ENCODE results near the gene PFKM.

Gene PFKM

DNA sequence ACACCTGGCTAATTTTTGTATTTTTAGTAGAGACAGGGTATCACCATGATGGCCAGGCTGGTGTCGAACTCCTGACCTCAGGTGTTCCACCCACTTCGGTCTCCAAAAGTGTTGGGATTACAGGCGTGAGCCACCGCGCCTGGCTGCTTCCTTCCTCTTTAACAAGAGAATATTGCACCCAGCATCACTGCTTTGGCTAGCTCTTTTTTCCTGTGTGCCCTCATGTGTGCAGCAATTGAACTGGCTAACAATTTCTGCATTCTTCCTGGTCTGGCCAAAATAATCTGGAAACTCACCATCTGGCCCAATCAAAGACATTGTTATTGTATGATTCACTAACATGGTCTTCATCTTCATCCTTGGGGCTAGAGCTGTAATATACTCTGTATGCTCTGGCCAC lies 40.9 kb downstream of the PFKM start:
- no peak for DNase-seq

DNA sequence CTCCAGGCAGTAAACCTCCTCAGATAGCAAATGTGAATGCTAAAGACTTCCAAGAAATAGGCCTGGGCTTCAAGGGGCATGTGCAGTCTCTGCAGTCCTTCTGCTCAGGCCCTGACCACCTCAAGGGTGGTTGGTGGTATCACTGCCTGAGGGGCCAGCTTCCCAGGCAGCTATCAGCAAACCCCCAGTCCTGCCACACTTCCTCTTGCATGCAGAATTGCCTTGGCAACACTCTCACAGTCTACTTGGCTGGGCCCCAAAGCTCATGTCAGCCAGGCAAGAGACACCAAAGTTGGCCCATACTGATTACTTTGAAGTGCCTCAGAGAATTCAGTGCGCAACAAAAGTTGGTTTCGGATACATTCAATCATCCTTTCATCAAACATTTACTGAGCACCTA lies 41.6 kb downstream of the PFKM start:
- DNase-seq: no peak

DNA sequence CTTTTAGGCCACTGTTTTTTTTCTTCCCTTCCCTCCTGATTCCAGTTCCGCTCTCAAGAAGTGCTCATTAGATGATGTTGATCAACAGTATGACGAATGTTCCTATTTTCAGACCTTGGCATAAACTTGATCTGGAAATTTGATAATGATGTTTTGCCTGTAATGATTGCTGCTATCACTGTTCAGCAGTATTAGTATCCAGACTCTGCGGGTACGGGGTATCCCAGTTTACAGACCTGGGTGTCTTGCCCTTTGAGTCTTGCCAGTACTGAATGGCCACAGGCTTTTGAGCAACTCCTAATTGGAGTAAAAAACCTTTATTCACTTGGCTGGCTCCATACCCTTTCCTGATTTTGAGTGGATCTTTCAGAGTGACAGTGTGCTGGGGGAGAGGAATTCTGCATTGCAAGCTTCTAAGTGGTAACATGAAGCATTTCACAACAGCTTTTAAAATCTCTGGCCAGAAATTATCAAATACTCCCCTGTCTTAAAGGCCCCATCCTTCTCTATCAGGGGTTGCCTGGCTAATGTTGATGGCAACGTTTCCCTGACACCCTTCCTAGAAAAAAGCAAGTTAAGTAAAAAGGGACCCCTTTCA lies 44.1 kb downstream of the PFKM start:
- DNase-seq: no peak

DNA sequence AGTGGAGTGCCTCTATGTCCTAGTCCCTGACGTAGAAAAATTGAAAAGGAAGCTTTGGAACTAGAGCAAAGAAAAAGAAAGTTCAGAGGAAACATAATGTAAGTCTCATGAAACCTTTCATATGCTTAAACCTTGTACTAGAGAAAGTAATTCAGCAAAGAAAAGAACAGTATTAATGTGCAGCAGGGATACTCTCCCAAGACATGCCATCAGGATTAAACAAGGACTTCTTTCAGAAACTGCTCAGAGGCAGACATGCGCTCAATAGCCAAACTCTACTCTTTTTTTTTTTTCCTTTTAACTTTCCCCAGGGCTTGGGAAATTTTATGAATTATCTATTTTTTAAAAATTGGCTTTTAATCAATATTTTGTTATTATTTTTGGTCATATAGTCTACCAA lies 45.3 kb downstream of the PFKM start:
- DNase-seq: no peak

DNA sequence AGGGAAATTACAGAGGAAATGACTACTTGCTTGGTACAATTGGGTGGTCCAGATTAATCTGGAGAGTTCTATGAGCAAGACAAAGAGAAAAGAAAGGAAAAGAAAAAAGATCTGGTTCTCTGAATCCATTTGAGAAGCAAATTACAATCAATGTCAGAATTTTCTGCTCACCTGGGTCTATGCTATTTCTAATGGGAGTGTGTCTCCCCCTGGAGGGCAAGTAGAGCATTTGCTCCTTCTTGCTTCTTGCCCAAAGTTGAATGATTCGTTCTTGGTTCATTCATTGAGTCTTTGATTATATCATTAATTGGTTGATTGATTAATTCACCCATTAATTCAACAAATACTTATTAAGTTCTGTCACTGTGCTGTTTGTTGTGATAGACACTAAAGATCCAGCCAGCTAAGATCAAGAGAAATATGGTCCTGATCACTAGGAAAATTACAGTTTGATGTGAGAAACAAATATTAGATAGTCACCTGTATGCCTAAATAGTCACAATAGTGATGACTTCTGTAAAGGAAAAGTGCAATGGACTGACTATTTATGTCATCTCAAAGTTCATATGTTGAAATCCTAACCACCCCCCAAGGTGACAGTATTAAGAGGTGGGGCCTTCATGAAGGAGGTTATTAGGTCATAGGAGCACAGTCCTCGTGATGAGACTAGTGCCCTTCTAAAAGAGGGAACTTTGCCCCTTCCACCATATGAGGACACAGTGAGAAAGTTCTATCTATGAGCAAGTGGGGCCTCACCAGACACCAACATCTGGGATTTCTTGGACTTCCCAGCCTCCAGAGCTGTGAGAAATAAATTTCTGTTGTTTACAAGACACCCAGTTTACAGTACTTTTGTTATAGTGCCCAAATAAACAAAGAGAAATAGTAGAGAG lies 46.2 kb downstream of the PFKM start:
- DNase-seq: peak; percentile 44

DNA sequence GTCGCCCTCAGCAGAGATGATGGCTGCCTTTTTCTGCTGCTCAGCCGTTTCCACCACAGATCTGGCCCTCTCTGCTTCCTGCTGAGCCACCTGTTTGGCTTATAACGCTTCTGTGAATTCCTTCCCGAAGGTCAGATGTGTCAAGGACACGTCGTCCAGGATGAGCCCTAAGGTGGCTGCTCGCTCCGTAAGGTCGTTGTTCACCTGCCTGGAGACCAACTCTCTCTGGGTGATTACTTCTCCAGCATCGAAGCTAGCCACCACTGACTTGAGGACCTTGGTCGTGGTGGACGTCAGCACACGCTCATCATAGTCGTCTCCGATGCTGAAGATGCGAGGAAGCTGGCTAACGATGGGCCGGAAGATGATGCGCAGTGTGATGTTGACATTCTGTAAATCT lies 49.8 kb downstream of the PFKM start:
- no peak for DNase-seq

DNA sequence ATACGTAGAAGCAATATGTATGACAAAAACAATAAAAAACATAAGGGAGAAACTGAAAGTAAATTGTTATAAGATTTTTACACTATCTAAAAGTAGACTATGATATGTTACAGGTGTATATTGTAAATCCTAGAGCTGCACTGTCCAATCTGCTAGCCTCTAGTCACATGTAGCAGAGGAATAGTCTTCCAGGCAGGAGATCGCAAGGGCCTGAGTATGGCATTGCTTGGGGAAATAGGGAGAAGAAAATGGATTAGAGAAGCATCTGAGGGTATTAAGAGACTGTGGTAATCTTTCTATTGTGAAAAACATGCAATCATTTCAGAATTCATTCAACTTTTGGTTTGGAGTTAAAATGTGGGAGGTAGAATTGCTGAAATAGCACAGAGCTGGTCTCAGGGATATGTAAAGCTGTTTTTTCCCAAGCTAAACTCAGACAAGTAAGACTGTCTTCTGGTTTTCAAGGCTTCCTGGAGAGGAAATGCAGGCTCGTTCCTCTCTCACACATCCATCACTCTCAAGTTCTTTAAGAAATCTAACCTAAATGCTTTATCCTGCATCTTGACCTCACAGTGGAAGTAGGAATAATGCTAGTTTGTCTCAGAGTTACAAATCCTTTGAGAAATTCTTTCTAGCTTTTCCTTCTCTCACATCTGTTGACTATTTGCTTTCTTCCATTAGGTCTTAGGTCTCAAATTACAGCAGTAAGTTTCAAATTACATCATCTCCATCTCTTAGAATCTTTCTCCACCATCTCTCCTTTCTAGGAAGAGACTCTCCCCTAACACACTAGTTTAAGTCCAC lies 56.7 kb downstream of the PFKM start:
- peak; percentile 35 for DNase-seq

DNA sequence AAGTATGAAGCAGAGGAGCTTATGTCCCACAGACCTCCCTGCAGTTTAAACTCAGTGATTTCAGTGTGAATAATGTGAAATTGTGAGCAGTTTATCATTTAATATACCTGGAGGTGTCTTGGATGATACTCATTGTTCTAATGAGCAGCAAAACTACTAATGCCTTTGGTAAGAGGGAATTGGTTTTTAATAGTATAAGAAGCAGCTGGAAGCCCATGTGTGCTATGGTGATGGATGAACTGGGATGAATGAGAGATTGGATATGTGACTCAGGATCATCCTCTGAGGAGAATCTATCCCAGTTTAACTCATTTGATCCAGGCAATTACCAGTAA lies 57.2 kb downstream of the PFKM start:
- no peak for DNase-seq

DNA sequence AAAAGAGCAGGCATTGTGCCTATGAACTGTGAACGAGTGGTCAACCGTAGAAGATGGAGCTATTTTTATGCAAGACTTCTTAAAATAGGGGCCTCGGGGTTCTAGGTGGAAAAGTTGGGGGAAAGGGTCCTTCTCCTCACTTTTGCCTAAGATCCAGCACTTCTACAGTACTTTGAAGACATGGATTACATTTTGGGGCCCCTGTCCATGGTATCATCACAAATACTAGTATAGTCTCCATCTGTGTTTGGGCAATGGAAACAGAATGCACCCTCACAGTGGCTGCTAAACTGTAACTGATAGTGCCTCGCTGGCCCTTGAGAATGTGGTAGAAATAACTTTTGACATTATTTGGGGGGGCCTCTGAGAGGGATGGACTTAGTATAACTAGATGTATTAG lies 58.8 kb downstream of the PFKM start:
- DNase-seq: no peak

DNA sequence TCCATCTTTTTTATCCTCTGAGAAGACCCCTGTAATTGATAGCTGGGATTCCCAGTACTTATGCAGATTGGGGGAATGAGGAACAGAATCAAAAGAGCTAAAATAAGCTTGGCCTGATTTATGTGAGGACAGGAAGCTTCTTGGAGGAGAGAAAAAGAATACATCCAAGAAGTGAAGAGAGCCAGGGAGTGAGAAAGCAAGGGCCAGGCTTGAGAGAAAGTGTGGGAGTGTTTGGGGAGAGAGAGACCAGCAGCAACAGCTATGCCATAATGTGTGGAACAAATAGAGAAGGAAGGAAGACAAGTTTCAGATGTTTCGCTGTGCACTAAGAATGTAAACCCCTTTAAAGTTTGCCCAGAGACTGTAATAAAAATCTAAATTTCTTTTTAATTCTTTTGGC lies 60.3 kb downstream of the PFKM start:
- no peak for DNase-seq

DNA sequence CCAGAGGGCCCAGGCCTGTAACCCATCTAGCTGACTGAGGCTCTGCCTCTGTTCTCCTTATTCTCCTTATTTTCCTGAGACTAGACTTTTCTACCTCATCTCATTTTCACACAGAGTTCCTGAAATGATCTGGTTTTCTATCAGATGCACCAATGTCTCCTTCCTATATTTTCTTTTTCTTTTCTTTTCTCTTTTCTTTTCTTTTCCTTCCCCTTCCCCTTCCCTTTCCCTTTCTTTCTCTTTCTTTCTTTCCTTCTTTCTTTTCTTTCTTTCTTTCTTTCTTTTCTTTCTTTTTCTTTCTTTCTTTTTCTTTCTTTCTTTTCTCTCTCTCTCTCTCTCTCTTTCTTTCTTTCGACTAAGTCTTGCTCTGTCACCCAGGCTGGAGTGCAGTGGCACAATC lies 61.3 kb downstream of the PFKM start:
- no peak for DNase-seq

DNA sequence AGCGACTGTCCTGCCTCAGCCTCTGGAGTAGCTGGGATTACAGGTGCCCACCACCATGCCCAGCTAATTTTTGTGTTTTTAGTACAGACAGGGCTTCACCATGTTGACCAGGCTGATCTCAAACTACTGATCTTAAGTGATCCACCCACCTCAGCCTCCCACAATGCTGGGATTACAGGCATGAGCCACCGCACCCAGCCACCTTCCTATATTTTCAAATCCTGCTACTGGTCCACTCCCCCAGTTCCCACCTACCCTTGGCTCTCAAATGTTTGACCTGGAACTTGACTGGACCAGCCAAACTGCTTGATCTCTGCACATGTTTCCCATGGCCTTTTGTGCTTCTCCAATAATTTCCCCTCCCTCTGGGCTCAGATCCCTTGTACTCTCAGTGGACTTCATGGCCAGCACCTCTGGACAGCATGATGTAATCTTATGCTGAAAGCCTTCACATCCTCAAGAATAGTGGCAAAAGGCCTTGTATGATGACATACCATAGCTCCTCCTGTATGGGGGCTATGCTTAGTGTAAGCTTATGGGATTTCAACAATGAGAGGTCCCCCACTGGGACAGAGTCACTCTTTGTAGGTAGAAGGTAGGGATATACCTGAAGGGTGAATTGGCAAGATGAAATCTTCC lies 61.8 kb downstream of the PFKM start:
- DNase-seq: no peak

DNA sequence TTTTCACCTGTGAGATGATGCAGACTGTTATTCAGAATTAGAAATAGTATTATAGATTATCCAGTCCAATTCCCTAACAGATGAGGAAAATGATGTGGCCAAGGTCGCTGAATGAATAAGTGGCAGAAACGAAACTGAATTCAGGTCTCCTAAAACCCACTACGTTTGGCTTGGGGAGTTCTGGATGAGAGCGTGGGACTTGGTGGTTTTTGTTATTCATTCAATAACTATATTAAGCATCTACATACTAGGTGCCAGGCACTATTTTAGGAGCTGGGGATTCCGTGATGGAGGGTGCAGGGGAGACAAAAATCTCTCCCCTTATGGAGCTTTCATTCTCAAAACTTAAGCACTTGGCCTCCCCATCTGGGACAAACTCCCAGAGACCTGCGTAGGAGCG lies 63.5 kb downstream of the PFKM start:
- no peak for DNase-seq

DNA sequence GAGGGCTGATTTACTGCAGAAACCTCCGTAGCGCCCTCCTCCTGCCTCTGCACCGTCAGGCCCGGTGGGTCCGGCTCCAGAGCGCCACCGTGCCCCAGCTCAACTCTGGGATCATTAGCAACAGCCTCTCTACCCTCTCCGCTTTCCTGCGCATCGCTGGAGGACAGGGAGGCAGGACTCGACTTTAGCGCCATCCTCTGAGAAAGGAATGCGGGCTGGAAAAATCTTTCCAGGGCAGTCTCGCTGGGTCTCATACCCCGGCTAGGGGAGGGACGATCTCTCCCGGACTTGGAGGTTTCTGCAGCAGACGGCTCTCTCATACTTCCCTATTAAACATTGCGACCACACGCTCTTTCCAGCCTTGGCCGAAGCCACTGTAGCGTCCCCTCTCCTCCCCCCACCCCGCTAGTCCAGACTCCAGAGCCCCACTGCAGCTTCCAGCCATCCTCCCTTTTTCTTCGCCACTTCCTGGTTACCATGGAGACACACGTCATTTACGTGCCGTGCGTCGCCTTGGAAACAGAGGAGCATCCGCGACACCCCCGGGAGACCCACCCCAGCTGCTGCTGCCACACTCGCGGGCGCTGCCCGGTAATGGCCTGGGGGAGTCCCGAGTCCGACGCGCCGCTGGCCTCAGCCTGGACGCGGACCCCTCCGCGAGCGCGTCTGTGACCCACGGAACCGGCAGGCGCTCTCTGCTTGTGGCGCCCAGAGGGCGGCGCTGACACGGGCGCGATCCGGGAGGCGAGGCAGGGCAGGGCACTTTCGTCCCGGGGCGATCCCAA lies 64.1 kb downstream of the PFKM start, which contains the start of gene CCDC184:
CCDC184 (plus strand) TSS at position 554 of the 785 bp plus-strand sequence. CDS start 479 bp downstream, outside the sequence.
- peak; percentile 87 for DNase-seq

DNA sequence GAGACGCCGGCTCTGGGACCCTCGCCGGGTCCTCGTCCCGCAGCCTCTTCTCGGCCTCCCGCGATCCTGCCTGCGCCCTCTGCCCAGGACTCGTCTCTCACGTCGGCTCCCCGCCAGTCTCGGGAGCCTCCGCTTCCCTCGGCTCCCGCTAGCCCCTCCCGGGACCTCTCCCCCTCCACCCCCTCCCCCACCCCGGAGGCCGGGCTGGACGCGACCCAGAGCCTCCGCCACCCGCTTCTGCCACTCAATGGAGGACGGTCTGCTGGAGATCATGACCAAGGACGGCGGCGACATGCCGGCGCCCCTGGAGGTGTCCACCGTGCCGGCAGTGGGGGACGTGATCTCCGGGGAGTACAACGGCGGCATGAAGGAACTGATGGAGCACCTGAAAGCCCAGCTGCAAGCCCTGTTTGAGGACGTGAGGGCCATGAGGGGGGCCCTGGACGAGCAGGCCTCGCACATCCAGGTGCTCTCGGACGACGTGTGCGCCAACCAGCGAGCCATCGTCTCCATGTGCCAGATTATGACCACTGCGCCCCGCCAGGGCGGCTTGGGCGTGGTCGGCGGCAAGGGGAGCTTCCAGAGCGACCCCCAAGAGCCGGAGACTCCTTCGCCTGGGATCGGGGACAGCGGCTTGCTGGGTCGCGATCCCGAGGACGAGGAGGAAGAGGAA lies 64.8 kb downstream of the PFKM start:
- DNase-seq: no peak

DNA sequence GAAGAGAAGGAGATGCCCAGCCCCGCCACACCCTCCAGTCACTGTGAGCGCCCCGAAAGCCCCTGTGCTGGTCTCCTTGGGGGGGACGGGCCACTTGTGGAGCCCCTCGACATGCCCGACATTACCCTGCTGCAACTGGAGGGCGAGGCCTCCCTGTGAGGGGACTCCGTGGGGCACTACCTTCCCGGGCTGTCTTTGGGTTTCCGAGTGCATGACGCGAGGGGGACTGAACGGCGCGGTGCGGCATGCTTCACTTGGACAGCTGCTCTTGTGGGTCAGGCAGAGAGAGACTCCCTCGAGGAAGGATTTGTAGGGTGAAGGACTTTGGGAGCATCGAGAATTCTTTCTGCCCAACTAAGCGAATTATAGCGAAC lies 65.4 kb downstream of the PFKM start:
- no peak for DNase-seq

DNA sequence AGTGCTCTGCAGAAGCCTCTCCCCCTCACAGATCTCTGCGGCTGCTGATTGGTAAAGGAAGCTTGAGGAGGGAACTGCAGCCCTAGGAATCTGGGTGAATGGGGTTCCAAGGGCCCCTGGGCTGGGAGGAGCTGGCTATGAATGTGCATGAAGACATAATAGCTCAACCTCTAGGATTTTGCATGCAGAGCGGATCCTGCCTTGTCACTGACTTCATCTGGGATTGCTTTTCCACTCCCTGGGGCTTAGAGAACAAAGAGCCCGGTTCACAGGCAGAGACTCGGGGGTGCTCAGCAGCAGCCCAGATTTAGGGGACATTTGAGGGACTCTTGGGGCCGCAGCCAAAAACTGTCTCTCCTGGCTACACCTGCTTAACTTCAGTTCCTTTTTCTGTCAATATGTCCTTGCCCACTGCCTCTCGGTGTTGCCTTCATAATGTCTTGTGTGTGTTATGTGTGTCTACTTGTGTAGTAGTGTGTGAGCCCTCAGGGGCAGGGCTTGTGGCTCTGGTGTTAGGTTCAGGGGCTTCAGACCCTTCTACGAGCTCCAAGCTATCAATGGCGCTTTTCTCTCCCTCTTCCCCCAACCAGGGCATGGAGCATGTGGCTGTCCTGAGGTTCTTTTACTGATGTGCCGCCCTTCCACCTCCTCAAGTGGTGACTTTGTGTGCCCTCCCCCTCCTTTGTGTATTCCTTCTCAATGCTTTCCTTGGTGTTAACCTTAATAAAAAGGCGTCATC lies 66.2 kb downstream of the PFKM start:
- no peak for DNase-seq

DNA sequence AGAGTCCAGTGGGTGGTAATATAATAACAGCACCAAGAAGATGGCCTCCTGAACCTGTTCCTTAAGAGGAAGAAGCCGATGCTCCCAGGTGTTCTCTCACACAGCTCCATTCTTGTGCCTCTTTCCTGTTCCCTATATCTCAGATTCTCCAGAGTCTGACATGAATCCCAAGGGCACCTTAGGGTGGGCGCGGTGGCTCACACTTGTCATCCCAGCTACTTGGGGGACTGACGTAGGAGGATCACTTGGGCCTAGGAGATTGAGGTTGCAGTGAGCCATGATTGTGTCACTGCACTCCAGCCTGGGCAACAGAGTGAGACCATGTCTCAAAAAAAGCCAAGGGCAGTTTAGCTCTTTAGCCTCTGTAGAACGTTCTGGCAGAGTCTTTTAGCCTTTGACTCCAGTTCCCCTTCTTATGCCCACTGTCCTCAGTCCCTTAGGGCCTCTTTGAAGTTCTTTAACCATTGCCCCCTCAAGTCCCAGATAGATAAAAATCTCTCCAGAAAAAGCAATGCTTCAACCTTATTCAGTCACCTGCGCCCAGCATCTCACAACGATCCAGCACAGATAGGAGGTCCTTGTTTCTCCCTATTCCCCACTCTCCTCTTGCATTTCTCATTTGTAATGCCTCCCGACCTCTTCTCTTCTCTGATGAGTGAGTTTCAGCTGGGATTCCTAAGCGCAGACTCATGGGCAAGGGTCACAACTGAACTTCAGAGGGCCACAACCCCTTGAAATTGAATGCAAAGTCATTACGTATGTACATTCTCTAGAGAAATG lies 68.9 kb downstream of the PFKM start:
- DNase-seq: no peak

DNA sequence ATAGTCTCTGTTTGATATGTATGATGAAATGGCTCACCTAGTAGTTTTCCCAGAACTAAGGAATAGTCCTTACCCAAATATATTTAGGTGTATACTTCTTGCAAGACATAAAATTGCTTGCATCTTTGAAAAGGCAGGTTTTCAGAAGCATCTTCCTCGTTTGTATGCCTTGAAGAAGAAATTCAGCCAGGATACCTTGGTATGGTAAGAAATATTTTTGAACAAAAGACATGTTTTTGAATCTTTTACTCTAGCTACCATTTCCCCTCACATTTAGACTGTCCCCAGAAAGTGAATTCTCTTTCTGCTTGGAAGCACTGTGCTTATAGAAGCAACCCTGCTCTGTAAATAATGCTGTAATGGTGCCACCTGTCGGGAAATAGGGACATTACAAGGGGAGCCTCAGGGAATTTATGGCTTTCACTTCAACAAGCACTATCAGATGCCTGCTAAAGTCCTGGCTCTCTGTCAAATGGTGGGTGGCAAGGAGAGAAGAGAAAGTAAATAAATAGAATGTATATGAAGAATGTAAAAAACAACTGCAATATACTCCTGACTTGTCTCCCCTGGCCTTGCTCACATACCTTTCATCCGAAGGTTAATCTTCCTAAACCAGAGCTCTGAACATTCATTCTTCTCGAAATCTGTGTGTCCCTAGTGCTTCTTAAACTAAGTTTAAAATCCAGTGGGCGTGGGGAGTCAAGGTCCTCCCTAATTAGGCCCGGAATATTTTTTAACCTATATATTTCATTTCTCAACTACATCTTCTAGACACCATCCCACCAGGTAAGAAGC lies 70.4 kb downstream of the PFKM start:
- DNase-seq: peak; percentile 64

DNA sequence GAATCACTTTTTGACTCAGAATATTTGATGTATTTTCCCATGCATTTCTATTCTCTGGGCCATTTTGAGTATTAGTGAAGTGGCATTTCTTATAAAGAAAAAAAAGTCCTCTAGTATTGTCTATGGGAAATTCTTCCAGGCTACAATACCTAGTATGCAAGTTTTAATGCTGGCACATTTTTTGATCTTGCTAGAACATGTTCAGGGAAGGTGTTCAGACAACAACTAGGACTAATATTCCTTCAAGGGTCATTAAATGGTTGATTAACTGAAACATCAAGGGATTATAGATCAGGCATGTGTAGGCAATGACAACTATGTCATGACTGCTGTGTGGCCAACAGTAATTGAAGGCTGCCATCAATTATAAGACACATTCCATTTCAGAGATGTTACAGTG lies 71.9 kb downstream of the PFKM start:
- no peak for DNase-seq

Data from fibroblast of skin of right quadriceps (primary cell).